ENCODE data around the gene SND1.
"Not testable (repeated sequence)": the region's sequence is repeated elsewhere in the genome, so short reads cannot be mapped to it uniquely, and the experiment has no call there.

- not testable (repeated sequence) for TF ChIP-seq EZH2phosphoT487 (IDR thresholded peaks at IDR 0.05; ENCODE audit: borderline replicate concordance, low read length); EZH2 (IDR thresholded peaks at IDR 0.05; ENCODE audit: low read length, unreplicated experiment)
- TF ChIP-seq, protein P1, sequence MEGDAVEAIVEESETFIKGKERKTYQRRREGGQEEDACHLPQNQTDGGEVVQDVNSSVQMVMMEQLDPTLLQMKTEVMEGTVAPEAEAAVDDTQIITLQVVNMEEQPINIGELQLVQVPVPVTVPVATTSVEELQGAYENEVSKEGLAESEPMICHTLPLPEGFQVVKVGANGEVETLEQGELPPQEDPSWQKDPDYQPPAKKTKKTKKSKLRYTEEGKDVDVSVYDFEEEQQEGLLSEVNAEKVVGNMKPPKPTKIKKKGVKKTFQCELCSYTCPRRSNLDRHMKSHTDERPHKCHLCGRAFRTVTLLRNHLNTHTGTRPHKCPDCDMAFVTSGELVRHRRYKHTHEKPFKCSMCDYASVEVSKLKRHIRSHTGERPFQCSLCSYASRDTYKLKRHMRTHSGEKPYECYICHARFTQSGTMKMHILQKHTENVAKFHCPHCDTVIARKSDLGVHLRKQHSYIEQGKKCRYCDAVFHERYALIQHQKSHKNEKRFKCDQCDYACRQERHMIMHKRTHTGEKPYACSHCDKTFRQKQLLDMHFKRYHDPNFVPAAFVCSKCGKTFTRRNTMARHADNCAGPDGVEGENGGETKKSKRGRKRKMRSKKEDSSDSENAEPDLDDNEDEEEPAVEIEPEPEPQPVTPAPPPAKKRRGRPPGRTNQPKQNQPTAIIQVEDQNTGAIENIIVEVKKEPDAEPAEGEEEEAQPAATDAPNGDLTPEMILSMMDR (conservative IDR thresholded peaks at IDR 0.05; ENCODE audit: low read depth, low read length) = not testable (repeated sequence)
These were observed 457.5 kb downstream of the SND1 start for GRCh38 chr7:128109424-128109969.

Data from PC-3 (cell line).